ENCODE measurements around the gene CLSTN2.
A peak's percentile ranks its signal among the peaks of the same experiment; 100 is the strongest.

CLSTN2 gene

GRCh38 chr3:140568842-140569520, 634.0 kb downstream of the CLSTN2 start:
- H3K9me3 ChIP-seq (ENCODE audit: severe bottlenecking) = no peaks in the 10 kb centered on the region
- no peak overlapping the region for H3K4me3 ChIP-seq (ENCODE audit: low read depth, low read length)
- H3K36me3 ChIP-seq = no peaks in the 10 kb centered on the region
- DNase-seq = no peak
- TF ChIP-seq, protein P1, sequence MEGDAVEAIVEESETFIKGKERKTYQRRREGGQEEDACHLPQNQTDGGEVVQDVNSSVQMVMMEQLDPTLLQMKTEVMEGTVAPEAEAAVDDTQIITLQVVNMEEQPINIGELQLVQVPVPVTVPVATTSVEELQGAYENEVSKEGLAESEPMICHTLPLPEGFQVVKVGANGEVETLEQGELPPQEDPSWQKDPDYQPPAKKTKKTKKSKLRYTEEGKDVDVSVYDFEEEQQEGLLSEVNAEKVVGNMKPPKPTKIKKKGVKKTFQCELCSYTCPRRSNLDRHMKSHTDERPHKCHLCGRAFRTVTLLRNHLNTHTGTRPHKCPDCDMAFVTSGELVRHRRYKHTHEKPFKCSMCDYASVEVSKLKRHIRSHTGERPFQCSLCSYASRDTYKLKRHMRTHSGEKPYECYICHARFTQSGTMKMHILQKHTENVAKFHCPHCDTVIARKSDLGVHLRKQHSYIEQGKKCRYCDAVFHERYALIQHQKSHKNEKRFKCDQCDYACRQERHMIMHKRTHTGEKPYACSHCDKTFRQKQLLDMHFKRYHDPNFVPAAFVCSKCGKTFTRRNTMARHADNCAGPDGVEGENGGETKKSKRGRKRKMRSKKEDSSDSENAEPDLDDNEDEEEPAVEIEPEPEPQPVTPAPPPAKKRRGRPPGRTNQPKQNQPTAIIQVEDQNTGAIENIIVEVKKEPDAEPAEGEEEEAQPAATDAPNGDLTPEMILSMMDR (IDR thresholded peaks at IDR 0.05; ENCODE audit: low read depth, low read length) = no peak
- H3K27me3 ChIP-seq (ENCODE audit: insufficient read depth, low read depth, severe bottlenecking) = no peaks in the 10 kb centered on the region
- no peak overlapping the region for H3K27ac ChIP-seq

DNA sequence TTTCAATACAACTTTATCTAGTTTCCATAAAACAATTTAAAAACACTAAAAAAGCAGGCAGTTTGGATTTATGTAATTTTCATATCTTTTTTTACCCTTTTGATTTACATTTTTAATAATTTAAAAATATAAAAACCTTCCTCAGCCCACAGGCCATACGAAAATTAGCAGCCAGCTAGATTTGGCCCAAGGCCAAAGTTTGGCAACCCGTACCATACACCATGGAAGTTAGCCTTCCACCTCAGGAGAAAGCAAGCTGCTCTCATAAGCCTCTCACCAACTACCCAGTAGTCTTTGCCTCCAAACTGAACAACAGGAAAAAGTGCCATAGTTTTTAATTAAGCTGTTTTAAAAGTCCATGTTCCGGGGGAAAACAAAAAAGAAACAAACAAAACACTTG, 635.6 kb downstream of the CLSTN2 start:
- Histone ChIP-seq H3K27ac (no peak overlapping the region), H3K9me3 (ENCODE audit: severe bottlenecking) (no peaks in the 10 kb centered on the region), H3K36me3 (no peaks in the 10 kb centered on the region), H3K27me3 (ENCODE audit: insufficient read depth, low read depth, severe bottlenecking) (no peaks in the 10 kb centered on the region), H3K4me3 (ENCODE audit: low read depth, low read length) (no peak overlapping the region)
- TF ChIP-seq, protein P1 (IDR thresholded peaks at IDR 0.05; ENCODE audit: low read depth, low read length) = no peak
- no peak for DNase-seq

- TF ChIP-seq, protein P1 (IDR thresholded peaks at IDR 0.05; ENCODE audit: low read depth, low read length) = no peak
- no peak overlapping the region for H3K27ac ChIP-seq
- H3K36me3 ChIP-seq = no peaks in the 10 kb centered on the region
- H3K9me3 ChIP-seq (ENCODE audit: severe bottlenecking) = no peaks in the 10 kb centered on the region
- no peak overlapping the region for H3K4me3 ChIP-seq (ENCODE audit: low read depth, low read length)
- no peaks in the 10 kb centered on the region for H3K27me3 ChIP-seq (ENCODE audit: insufficient read depth, low read depth, severe bottlenecking)
- no peak for DNase-seq
These were observed 636.9 kb downstream of the CLSTN2 start for GRCh38 chr3:140571836-140572235.

DNA sequence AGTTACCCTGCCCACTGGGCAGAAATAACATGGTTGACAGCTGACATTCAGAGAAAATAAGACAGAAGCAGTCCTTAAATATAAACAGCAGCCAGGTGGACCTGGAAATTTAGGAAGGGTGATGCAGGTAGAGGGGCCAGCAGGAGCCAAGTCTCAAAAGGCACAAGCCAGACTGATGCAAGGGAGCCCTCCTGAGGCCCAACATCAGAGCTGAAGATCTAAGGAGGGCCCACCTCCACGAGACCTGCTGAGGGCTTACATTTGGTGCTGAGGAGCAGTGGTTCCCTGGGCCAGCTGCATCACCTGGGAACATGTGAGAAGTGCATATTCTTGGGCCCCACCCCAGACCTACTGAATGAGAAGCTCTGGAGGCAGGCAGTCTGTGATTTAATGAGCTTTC, 637.3 kb downstream of the CLSTN2 start:
- DNase-seq = no peak
- no peaks in the 10 kb centered on the region for H3K27me3 ChIP-seq (ENCODE audit: insufficient read depth, low read depth, severe bottlenecking)
- H3K36me3 ChIP-seq = no peaks in the 10 kb centered on the region
- no peaks in the 10 kb centered on the region for H3K9me3 ChIP-seq (ENCODE audit: severe bottlenecking)
- TF ChIP-seq, protein P1 (IDR thresholded peaks at IDR 0.05; ENCODE audit: low read depth, low read length) = peak; percentile 23; the same call in 1 of the 2 replicates
- H3K27ac ChIP-seq = no peak overlapping the region
- no peak overlapping the region for H3K4me3 ChIP-seq (ENCODE audit: low read depth, low read length)

- Histone ChIP-seq H3K27me3 (ENCODE audit: insufficient read depth, low read depth, severe bottlenecking) (no peaks in the 10 kb centered on the region), H3K9me3 (ENCODE audit: severe bottlenecking) (no peaks in the 10 kb centered on the region), H3K4me3 (ENCODE audit: low read depth, low read length) (no peak overlapping the region), H3K36me3 (no peaks in the 10 kb centered on the region), H3K27ac (no peak overlapping the region)
- TF ChIP-seq, protein P1 (IDR thresholded peaks at IDR 0.05; ENCODE audit: low read depth, low read length) = no peak
- DNase-seq = no peak
These were observed 638.0 kb downstream of the CLSTN2 start for GRCh38 chr3:140573011-140573410.

DNA sequence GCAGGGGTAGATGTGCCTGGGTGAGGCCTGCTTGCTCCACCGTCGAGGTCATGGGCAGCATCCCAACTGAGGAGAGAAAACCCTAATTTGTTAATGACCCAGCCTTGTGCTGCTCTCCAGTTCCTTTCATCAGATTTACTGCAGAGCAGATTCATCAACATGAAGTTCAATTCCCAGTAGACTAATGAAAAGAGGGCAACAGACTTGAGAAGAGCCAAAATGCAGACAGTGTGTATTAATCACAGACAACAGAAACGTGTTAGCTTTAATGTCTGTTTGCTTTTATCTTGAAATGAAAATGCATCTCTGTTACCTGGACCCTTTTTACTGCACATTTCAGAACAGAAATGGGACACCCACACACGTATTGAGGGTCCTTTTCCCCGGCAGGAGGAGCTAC, 639.4 kb downstream of the CLSTN2 start:
- H3K9me3 ChIP-seq (ENCODE audit: severe bottlenecking) = no peaks in the 10 kb centered on the region
- no peaks in the 10 kb centered on the region for H3K27me3 ChIP-seq (ENCODE audit: insufficient read depth, low read depth, severe bottlenecking)
- no peak overlapping the region for H3K27ac ChIP-seq
- DNase-seq = no peak
- no peaks in the 10 kb centered on the region for H3K36me3 ChIP-seq
- H3K4me3 ChIP-seq (ENCODE audit: low read depth, low read length) = no peak overlapping the region
- TF ChIP-seq, protein P1 (IDR thresholded peaks at IDR 0.05; ENCODE audit: low read depth, low read length) = no peak

Measured in WERI-Rb-1 (cell line).